HepG2 (cell line): ENCODE measurements around the gene IL17RA. TPM values are rescaled to one million over a fixed set of nuclear protein-coding genes. Genes with fewer than 3 reads are reported as not detected.

Experiments used
- ATAC-seq: fragments of 200-7000 bp; cut with Tn5 transposase; 3 replicates; pipeline ENCODE4 v1.9.1; 2020; ENCODE audit warnings: mild to moderate bottlenecking, moderate library complexity
- BruUV-seq: library from RNA; stranded (reverse); fragments of 400-500 nt; replicated peaks from 2 replicates; lab custom pipeline; 2021; lab: Mats Ljungman, UMichigan
- CTCF ChIA-PET: fragments of 300-600 bp; formaldehyde crosslinking; extraction: SDS; loops from one replicate; lab custom pipeline; 2021; ENCODE audit warnings: low total read pairs, inconsistent platforms, low intra/inter-chr PET ratio; lab: Yijun Ruan, JAX
- POLR2A ChIA-PET: fragments of 350-600 bp; sonication (Branson Sonifier 250); formaldehyde crosslinking; loops from one replicate; lab custom pipeline; 2020; ENCODE audit warnings: antibody characterized with exemption, inconsistent platforms; lab: Yijun Ruan, JAX
- DNase-seq: peaks from one replicate; pipeline ENCODE4 v3.0.0-alpha.2; 2015; ENCODE audit warnings: low spot score
- FAIRE-seq: peaks from 3 replicates; lab custom pipeline; 2011; peaks lifted over from hg19 to GRCh38; lab: Jason Lieb, UNC
- H2AFZ ChIP-seq: one replicate; pipeline ENCODE4 v1.6.1; 2011; ENCODE audit warnings: low read length, inconsistent platforms
- H3K27ac ChIP-seq: fragments of 300-600 bp; 3 replicates; pipeline ENCODE4 v1.8.0; 2011; ENCODE audit warnings: mixed run types, mild to moderate bottlenecking, mixed read lengths, low read length, inconsistent platforms; ENCODE audit not compliant: insufficient read depth; ENCODE audit errors: extremely low read length
- H3K27me3 ChIP-seq, 2 experiments: fragments of 200-600 bp in 1 of 2; 2 replicates in 1 of 2; 3 replicates in 1 of 2; pipeline versions ENCODE4 v1.6.0 to v1.8.0; 2011; ENCODE audit warnings: low read length in 2 of 2, mild to moderate bottlenecking in 2 of 2, moderate library complexity in 2 of 2, inconsistent platforms in 1 of 2; ENCODE audit not compliant: insufficient read depth in 2 of 2, control insufficient read depth in 1 of 2
- H3K36me3 ChIP-seq, 2 experiments: fragments of 200-600 bp in 1 of 2; replicated peaks in 1 of 2; 2 replicates in 1 of 2; 3 replicates in 1 of 2; pipeline versions ENCODE4 v1.5.1 to v1.8.0; 2011; ENCODE audit warnings: low read length in 2 of 2, inconsistent platforms in 1 of 2; ENCODE audit not compliant: insufficient read depth in 2 of 2, control insufficient read depth in 1 of 2
- H3K4me1 ChIP-seq: 2 replicates; pipeline ENCODE4 v1.5.1; 2012; ENCODE audit warnings: low read length, inconsistent platforms; ENCODE audit not compliant: insufficient read depth
- H3K4me2 ChIP-seq: 2 replicates; pipeline ENCODE4 v1.6.0; 2011; ENCODE audit warnings: low read depth, low read length, inconsistent platforms
- H3K4me3 ChIP-seq, 3 experiments: fragments of 200-600 bp in 1 of 3; sonication (generic), shearing (Covaris generic) in 1 of 3; replicated peaks in 1 of 3; 2 replicates each; pipeline ENCODE4 v1.5.1; 2011 to 2016; ENCODE audit warnings: low read length in 3 of 3, inconsistent platforms in 2 of 3, low read depth in 2 of 3, mild to moderate bottlenecking in 2 of 3, control low read depth in 1 of 3, mixed read lengths in 1 of 3; ENCODE audit not compliant: insufficient read depth in 1 of 3
- H3K79me2 ChIP-seq: one replicate; pipeline ENCODE4 v1.6.1; 2011; ENCODE audit warnings: low read length, inconsistent platforms; ENCODE audit not compliant: insufficient read depth
- H3K9ac ChIP-seq: 2 replicates; pipeline ENCODE4 v1.6.0; 2011; ENCODE audit warnings: mild to moderate bottlenecking, low read depth, low read length, inconsistent platforms; ENCODE audit not compliant: insufficient read depth
- H3K9me3 ChIP-seq: 2 replicates; pipeline ENCODE4 v1.5.1; 2012; ENCODE audit warnings: mild to moderate bottlenecking, low read length
- H4K20me1 ChIP-seq: 2 replicates; pipeline ENCODE4 v1.6.0; 2011; ENCODE audit warnings: inconsistent platforms, mild to moderate bottlenecking, low read length, moderate library complexity; ENCODE audit not compliant: insufficient read depth
- DR1 ChIP-seq: sonication (generic); formaldehyde crosslinking; IDR thresholded peaks from 2 replicates; pipeline ENCODE4 v1.8.0; 2021; ENCODE audit warnings: mild to moderate bottlenecking, missing genetic modification reagents, inconsistent platforms
- FLYWCH1 ChIP-seq: sonication (generic); formaldehyde crosslinking; IDR thresholded peaks from 2 replicates; pipeline ENCODE4 v1.8.1; 2023; ENCODE audit warnings: mild to moderate bottlenecking, missing genetic modification reagents
- HOXA3 ChIP-seq: sonication (generic); formaldehyde crosslinking; IDR thresholded peaks from 2 replicates; pipeline ENCODE4 v1.5.0; 2020; ENCODE audit warnings: missing genetic modification reagents
- HOXA7 ChIP-seq: sonication (generic); formaldehyde crosslinking; IDR thresholded peaks from 2 replicates; pipeline ENCODE4 v1.8.1; 2022; ENCODE audit warnings: mild to moderate bottlenecking, missing genetic modification reagents, moderate library complexity
- KDM1A ChIP-seq: IDR thresholded peaks from 2 replicates; pipeline ENCODE4 v1.6.1; 2016; ENCODE audit warnings: missing compliant biosample characterization
- KDM2A ChIP-seq: sonication (generic); formaldehyde crosslinking; IDR thresholded peaks from 2 replicates; pipeline ENCODE4 v1.4.0; 2020; ENCODE audit warnings: low read depth, missing genetic modification reagents, borderline replicate concordance
- KLF11 ChIP-seq: IDR thresholded peaks from 2 replicates; pipeline ENCODE4 v1.6.1; 2016; ENCODE audit warnings: missing compliant biosample characterization
- MAFK ChIP-seq, 2 experiments: IDR thresholded peaks in 1 of 2; conservative IDR thresholded peaks in 1 of 2; 2 replicates each; pipeline ENCODE4 v1.6.1; 2011; ENCODE audit warnings: improper control_type of control experiment in 2 of 2, low read length in 2 of 2
- NR3C1 ChIP-seq: sonication (generic); formaldehyde crosslinking; IDR thresholded peaks from 2 replicates; pipeline ENCODE4 v1.4.0; 2020; ENCODE audit warnings: missing genetic modification reagents
- POLR2G ChIP-seq: fragments of 200-400 bp; formaldehyde crosslinking; IDR thresholded peaks from 2 replicates; pipeline ENCODE4 v1.6.1; 2018; ENCODE audit warnings: mild to moderate bottlenecking, low read depth, low read length, moderate library complexity
- SMAD3 ChIP-seq: sonication (generic); formaldehyde crosslinking; IDR thresholded peaks from 2 replicates; pipeline ENCODE4 v1.4.0; 2020; ENCODE audit warnings: missing genetic modification reagents
- ZNF317 ChIP-seq: sonication (generic); formaldehyde crosslinking; IDR thresholded peaks from 2 replicates; pipeline ENCODE4 v1.5.0; 2020; ENCODE audit warnings: mild to moderate bottlenecking, missing genetic modification reagents
- ZNF335 ChIP-seq: sonication (generic); formaldehyde crosslinking; IDR thresholded peaks from 2 replicates; pipeline ENCODE4 v1.4.0; 2020; ENCODE audit warnings: missing genetic modification reagents
- ZNF510 ChIP-seq: sonication (generic); formaldehyde crosslinking; IDR thresholded peaks from 2 replicates; pipeline ENCODE4 v1.4.0; 2020; ENCODE audit warnings: low read depth, mild to moderate bottlenecking, missing genetic modification reagents
- ZNF713 ChIP-seq: sonication (generic); formaldehyde crosslinking; IDR thresholded peaks from 2 replicates; pipeline ENCODE4 v1.4.0; 2020; ENCODE audit warnings: mild to moderate bottlenecking, missing genetic modification reagents
- ZNF720 ChIP-seq: sonication (generic); formaldehyde crosslinking; IDR thresholded peaks from 2 replicates; pipeline ENCODE4 v1.4.0; 2020; ENCODE audit warnings: missing genetic modification reagents
- ZNF790 ChIP-seq: sonication (generic); formaldehyde crosslinking; IDR thresholded peaks from 2 replicates; pipeline ENCODE4 v1.8.0; 2022; ENCODE audit warnings: missing genetic modification reagents, mild to moderate bottlenecking, borderline replicate concordance
- WGBS: methylation state at CpG from one replicate; pipeline ENCODE4 v1.1.6; 2017; ENCODE audit warnings: low lambda C conversion rate; 5-methylcytosine and 5-hydroxymethylcytosine counted together
- in situ Hi-C: cut with HindIII; loops from 2 replicates; pipeline ENCODE4 v1.10.0; 2017; ENCODE audit warnings: low pct_unique_long_range_greater_than_20kb; ENCODE audit not compliant: extremely low pct_ligation_motif_present
- intact Hi-C: fragments of 100-400 bp; cut with micrococcal nuclease; formaldehyde crosslinking; loops from one replicate; pipeline ENCODE4 v1.10.0; 2022; ENCODE audit not compliant: unreplicated experiment
- polyA plus RNA-seq, 8 experiments: library from polyadenylated mRNA; depleted of rRNA in 3 of 8; stranded (reverse) in 7 of 8; unstranded in 1 of 8; fragments of >200 nt; fragmentation: Illumina TruSeq in 4 of 8; extraction: Trizol in 4 of 8; gene quantifications; 2 replicates each; pipeline versions ENCODE4 v1.2.1 to v1.2.3, GENCODE V29; 2011 to 2016; ENCODE audit warnings: low read depth in 4 of 8, missing spikeins in 1 of 8, mixed read lengths in 1 of 8; ENCODE audit not compliant: insufficient read depth in 1 of 8
- total RNA-seq, 5 experiments: library from RNA; depleted of rRNA; stranded (reverse); fragments of >200 nt; fragmentation: Illumina TruSeq; extraction: Trizol; gene quantifications; 2 replicates each; pipeline ENCODE4 v1.2.3, GENCODE V29; 2016; ENCODE audit warnings: low read depth in 1 of 5
- TF ChIP-seq, protein P1 (sequence below): sonication (generic); formaldehyde crosslinking; IDR thresholded peaks from 2 replicates; pipeline ENCODE4 v1.5.0; 2020; ENCODE audit warnings: missing genetic modification reagents

The IL17RA gene
- total and polyA plus RNA-seq, 2 of the 13 experiments (the other 11 are each of a cell fraction or from before 2014, with no cell fraction given), result 2.5 to 8.2 TPM

DNA sequence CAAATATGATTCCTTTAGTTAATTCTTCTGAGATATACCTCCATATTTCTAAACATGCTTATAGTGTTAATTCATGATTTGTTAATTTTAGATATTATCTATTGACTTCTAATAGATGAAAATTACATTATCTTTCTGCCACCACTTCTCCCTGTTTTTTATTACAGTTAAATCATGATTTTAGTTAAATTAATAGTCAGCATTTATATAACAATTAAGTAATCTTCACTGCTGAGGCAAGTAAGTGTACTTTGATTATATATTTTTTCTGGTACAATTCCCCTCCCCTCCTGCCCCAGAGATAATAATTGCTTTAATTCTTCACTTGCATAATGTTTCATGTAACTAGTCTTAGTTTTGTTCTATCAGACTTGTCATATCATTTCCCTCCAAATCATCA, 5.8 kb downstream of the IL17RA start:
- H3K79me2 ChIP-seq, result no peaks in the 10 kb centered on the region
- BruUV-seq, result no TSS peak
- TF ChIP-seq KDM1A (CRISPR knock-in tag) (no peak), MAFK (conservative IDR thresholded peaks at IDR 0.05 in 1 of 2, IDR thresholded peaks at IDR 0.05 in 1 of 2; ENCODE audit: low read length in 2 of 2) (peak in 1 of 2 experiments; percentile 42; a peak in 1 of 4 replicates), KDM2A (no peak)
- no peak overlapping the region for H3K4me2 ChIP-seq
- ChIA-PET POLR2A (no interaction called here), CTCF (no interaction called here)
- no peak overlapping the region for H3K4me3 ChIP-seq
- DNase-seq (no peak), FAIRE-seq (no peak), ATAC-seq (no peak)
- no peak overlapping the region for H2AFZ ChIP-seq
- intact Hi-C loops (no loop called here), in situ Hi-C loops (no loop called here)
- H3K9me3 ChIP-seq, result no peaks in the 10 kb centered on the region
- no peaks in the 10 kb centered on the region for H3K36me3 ChIP-seq
- H3K27ac ChIP-seq, result no peak overlapping the region
- H4K20me1 ChIP-seq, result no peaks in the 10 kb centered on the region
- H3K27me3 ChIP-seq, result no peaks in the 10 kb centered on the region
- peaks cover 13% of the 10 kb centered on the region; the same call in 1 of the 2 replicates for H3K4me1 ChIP-seq
- H3K9ac ChIP-seq, result no peak overlapping the region

DNA sequence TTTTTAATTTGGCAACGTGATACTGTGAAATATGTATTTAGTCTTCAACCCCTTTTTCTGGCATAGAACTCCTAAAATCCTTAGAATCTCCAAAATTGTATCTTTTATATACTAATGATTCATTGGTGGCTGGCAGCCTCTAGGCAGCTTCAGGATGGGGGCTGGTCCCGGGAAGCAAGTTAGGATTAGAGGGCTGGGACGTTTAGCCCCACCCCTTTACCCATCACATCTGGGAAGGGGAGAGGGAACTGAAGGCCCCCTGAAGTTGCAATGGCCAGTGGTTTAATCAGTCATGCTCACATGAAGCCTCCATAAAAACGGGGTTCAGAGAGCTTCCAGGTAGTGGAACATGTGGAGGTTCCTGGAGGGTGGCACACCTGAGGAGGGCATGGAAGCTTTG, 7.1 kb downstream of the IL17RA start:
- no peak for FAIRE-seq
- BruUV-seq, result no TSS peak
- POLR2A ChIA-PET, result no interaction called here

More for the DNA sequence above, 7.1 kb downstream of the IL17RA start:
- in situ Hi-C loops (no loop called here), intact Hi-C loops (no loop called here)
- Histone ChIP-seq H3K9ac (no peak overlapping the region), H3K27me3 (no peaks in the 10 kb centered on the region), H3K36me3 (no peaks in the 10 kb centered on the region), H3K9me3 (no peaks in the 10 kb centered on the region), H3K79me2 (no peaks in the 10 kb centered on the region), H2AFZ (no peak overlapping the region), H4K20me1 (no peaks in the 10 kb centered on the region), H3K4me2 (no peak overlapping the region), H3K4me1 (no peaks in the 10 kb centered on the region), H3K27ac (no peak overlapping the region), H3K4me3 (no peak overlapping the region)
- ATAC-seq (no peak), DNase-seq (no peak)
- CTCF ChIA-PET, result no interaction called here
- 57% methylated on average over 4 of the region's 4 CpGs for WGBS
- TF ChIP-seq FLYWCH1 (CRISPR knock-in tag) (no peak), SMAD3 (CRISPR knock-in tag) (no peak), HOXA3 (no peak), DR1 (CRISPR knock-in tag) (no peak), NR3C1 (CRISPR knock-in tag) (no peak), POLR2G (no peak), ZNF317 (CRISPR knock-in tag) (no peak), ZNF713 (no peak), KLF11 (no peak), ZNF510 (CRISPR knock-in tag) (no peak), ZNF720 (CRISPR knock-in tag) (no peak), ZNF790 (CRISPR knock-in tag) (no peak), ZNF335 (CRISPR knock-in tag) (no peak), HOXA7 (CRISPR knock-in tag) (no peak)
- TF ChIP-seq, protein P1, sequence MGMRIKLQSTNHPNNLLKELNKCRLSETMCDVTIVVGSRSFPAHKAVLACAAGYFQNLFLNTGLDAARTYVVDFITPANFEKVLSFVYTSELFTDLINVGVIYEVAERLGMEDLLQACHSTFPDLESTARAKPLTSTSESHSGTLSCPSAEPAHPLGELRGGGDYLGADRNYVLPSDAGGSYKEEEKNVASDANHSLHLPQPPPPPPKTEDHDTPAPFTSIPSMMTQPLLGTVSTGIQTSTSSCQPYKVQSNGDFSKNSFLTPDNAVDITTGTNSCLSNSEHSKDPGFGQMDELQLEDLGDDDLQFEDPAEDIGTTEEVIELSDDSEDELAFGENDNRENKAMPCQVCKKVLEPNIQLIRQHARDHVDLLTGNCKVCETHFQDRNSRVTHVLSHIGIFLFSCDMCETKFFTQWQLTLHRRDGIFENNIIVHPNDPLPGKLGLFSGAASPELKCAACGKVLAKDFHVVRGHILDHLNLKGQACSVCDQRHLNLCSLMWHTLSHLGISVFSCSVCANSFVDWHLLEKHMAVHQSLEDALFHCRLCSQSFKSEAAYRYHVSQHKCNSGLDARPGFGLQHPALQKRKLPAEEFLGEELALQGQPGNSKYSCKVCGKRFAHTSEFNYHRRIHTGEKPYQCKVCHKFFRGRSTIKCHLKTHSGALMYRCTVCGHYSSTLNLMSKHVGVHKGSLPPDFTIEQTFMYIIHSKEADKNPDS, result no peak
